Stimulated activated CD8-positive, alpha-beta memory T cell treated with anti-CD3 and anti-CD28 coated beads, Interleukin-2, amount 100 ng/mL, for 1 hour (primary cell): ENCODE results near the gene HOXB13.

Experiments used
- DNase-seq, 2 donors: peaks; one replicate each; pipeline ENCODE4 v3.0.0-alpha.2; 2020; ENCODE audit warnings: low read depth in 2 of 2

Gene HOXB13

GRCh38 chr17:48704361-48705248 lies 23.9 kb downstream of the HOXB13 start:
- no peak for DNase-seq

- DNase-seq: no peak
Measured at GRCh38 chr17:48701864-48702532, 26.6 kb downstream of the HOXB13 start.

GRCh38 chr17:48693178-48693577 lies 35.4 kb downstream of the HOXB13 start:
- DNase-seq: no peak

GRCh38 chr17:48692049-48692448 lies 36.5 kb downstream of the HOXB13 start:
- no peak for DNase-seq

- DNase-seq: no peak
Measured at GRCh38 chr17:48690655-48691054, 37.9 kb downstream of the HOXB13 start.

GRCh38 chr17:48681609-48682008 lies 46.9 kb downstream of the HOXB13 start:
- no peak for DNase-seq

- DNase-seq: no peak
Measured at GRCh38 chr17:48679385-48680096, 49.0 kb downstream of the HOXB13 start.

GRCh38 chr17:48678141-48678971 lies 50.2 kb downstream of the HOXB13 start:
- DNase-seq: peak; percentile 39 to 42

- no peak for DNase-seq
Measured at GRCh38 chr17:48676963-48677558, 51.5 kb downstream of the HOXB13 start.
